Thyroid gland (tissue), 4 donors: ENCODE data around the gene ZNF595.
"Not testable (repeated sequence)": the region's sequence is repeated elsewhere in the genome, so short reads cannot be mapped to it uniquely, and the experiment has no call there.

Source experiments
- POLR2A ChIP-seq, 2 donors: fragments of 450-650 bp; IDR thresholded peaks; one replicate each; pipeline ENCODE4 v1.6.1; 2017; ENCODE audit warnings: antibody characterized with exemption in 2 of 2, mild to moderate bottlenecking in 2 of 2, moderate library complexity in 1 of 2
- TF ChIP-seq, protein P1 (sequence below), 6 experiments: fragments of 200-600 bp in 3 of 6; fragments of 450-650 bp in 3 of 6; sonication (generic) in 3 of 6; IDR thresholded peaks; one replicate each; pipeline ENCODE4 v1.5.1; 2016 to 2019; ENCODE audit warnings: antibody characterized with exemption in 6 of 6, mild to moderate bottlenecking in 2 of 6, inconsistent platforms in 1 of 6, moderate library complexity in 1 of 6

DNA sequence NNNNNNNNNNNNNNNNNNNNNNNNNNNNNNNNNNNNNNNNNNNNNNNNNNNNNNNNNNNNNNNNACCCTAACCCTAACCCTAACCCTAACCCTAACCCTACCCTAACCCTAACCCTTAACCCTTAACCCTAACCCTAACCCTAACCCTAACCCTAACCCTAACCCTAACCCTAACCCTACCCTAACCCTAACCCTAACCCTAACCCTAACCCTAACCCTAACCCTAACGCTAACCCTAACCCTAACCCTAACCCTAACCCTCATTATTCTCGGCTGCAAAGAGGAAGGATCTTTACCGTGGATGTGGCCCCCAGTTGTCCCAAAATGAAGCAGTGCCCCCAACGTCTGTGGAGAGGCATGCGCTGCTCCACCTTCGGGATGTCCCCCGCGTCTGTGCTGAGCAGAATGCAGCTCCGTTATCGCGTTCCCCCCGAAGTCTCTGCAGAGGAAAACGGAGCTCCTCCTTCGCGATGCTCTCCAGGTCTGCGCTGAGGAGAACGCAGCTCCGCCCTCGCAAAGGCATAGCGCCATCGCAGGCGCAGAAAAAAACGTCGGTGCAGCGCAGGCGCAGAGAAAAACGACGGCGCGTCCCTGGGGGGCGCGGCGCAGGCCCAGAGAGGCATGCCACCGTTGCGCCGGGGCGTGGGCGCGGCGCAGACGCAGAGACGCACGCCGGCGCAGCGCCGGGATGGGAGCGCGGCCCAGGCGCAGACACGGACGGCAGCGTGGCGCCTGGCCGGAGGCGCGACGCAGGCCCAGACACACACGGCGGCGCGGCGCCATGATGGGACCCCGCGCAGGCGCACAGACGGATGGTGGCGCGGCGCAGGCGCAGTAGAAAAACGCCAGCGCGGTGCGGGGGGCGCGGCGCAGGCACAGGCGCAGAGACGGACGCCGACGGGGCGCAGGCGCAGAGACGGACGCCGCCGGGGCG, 42.9 kb upstream of the ZNF595 start:
- TF ChIP-seq, protein P1, sequence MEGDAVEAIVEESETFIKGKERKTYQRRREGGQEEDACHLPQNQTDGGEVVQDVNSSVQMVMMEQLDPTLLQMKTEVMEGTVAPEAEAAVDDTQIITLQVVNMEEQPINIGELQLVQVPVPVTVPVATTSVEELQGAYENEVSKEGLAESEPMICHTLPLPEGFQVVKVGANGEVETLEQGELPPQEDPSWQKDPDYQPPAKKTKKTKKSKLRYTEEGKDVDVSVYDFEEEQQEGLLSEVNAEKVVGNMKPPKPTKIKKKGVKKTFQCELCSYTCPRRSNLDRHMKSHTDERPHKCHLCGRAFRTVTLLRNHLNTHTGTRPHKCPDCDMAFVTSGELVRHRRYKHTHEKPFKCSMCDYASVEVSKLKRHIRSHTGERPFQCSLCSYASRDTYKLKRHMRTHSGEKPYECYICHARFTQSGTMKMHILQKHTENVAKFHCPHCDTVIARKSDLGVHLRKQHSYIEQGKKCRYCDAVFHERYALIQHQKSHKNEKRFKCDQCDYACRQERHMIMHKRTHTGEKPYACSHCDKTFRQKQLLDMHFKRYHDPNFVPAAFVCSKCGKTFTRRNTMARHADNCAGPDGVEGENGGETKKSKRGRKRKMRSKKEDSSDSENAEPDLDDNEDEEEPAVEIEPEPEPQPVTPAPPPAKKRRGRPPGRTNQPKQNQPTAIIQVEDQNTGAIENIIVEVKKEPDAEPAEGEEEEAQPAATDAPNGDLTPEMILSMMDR (IDR thresholded peaks at IDR 0.05), result not testable (repeated sequence)
- TF ChIP-seq POLR2A (IDR thresholded peaks at IDR 0.05), result not testable (repeated sequence)
